GM19372 (cell line): ENCODE results near the gene MAEA.

Experiments
- ATAC-seq: cut with Tn5 transposase; IDR thresholded peaks from one replicate; pipeline ENCODE4 v1.9.1; 2021; ENCODE audit warnings: mild to moderate bottlenecking, low read depth, moderate library complexity; ENCODE audit not compliant: unreplicated experiment

The MAEA gene

GRCh38 chr4:1249731-1250526, 39.8 kb upstream of the MAEA start:
- ATAC-seq, result peak; percentile 1

GRCh38 chr4:1250527-1250812, 39.2 kb upstream of the MAEA start:
- ATAC-seq, result no peak

GRCh38 chr4:1250921-1251772, 38.5 kb upstream of the MAEA start:
- ATAC-seq, result no peak

- no peak for ATAC-seq
Measured at GRCh38 chr4:1251773-1252066, 38.0 kb upstream of the MAEA start.

GRCh38 chr4:1252928-1253492, 36.7 kb upstream of the MAEA start:
- ATAC-seq, result no peak

GRCh38 chr4:1253831-1254230, 35.9 kb upstream of the MAEA start:
- no peak for ATAC-seq

GRCh38 chr4:1255151-1255550, 34.5 kb upstream of the MAEA start:
- no peak for ATAC-seq

- no peak for ATAC-seq
Measured at GRCh38 chr4:1255699-1256098, 34.0 kb upstream of the MAEA start.

GRCh38 chr4:1258457-1258856, 31.2 kb upstream of the MAEA start:
- no peak for ATAC-seq

GRCh38 chr4:1259966-1260365, 29.7 kb upstream of the MAEA start:
- ATAC-seq, result no peak

GRCh38 chr4:1260418-1261106, 29.1 kb upstream of the MAEA start:
- no peak for ATAC-seq

GRCh38 chr4:1261107-1261928, 28.4 kb upstream of the MAEA start:
- ATAC-seq, result no peak

GRCh38 chr4:1264942-1265341, 24.7 kb upstream of the MAEA start:
- no peak for ATAC-seq

GRCh38 chr4:1265351-1265750, 24.3 kb upstream of the MAEA start:
- ATAC-seq, result no peak

GRCh38 chr4:1266881-1267763, 22.6 kb upstream of the MAEA start:
- ATAC-seq, result no peak

GRCh38 chr4:1269209-1269608, 20.5 kb upstream of the MAEA start:
- ATAC-seq, result no peak

GRCh38 chr4:1271686-1272085, 18.0 kb upstream of the MAEA start:
- ATAC-seq, result no peak

- no peak for ATAC-seq
Measured at GRCh38 chr4:1274871-1275270, 14.8 kb upstream of the MAEA start.

- ATAC-seq, result no peak
Measured at GRCh38 chr4:1276984-1277383, 12.7 kb upstream of the MAEA start.
